SJSA1 (cell line): ENCODE data around the gene SVIP. TPM values are rescaled to one million over a fixed set of nuclear protein-coding genes. Genes with fewer than 3 reads are reported as not detected.

Experiments
- DNase-seq, 2 experiments: peaks; one replicate each; pipeline ENCODE4 v3.0.0-alpha.2; 2015 to 2020; ENCODE audit warnings: low spot score in 2 of 2, low read depth in 1 of 2
- H3K27ac ChIP-seq: fragments of 250-450 bp; sonication (Bioruptor Pico); 2 replicates; pipeline ENCODE4 v1.5.1; 2020; ENCODE audit warnings: mild to moderate bottlenecking, moderate library complexity
- H3K27me3 ChIP-seq: fragments of 250-450 bp; sonication (Bioruptor Pico); replicated peaks from 2 replicates; pipeline ENCODE4 v1.5.1; 2020; ENCODE audit warnings: mild to moderate bottlenecking, moderate library complexity
- H3K36me3 ChIP-seq: fragments of 250-450 bp; sonication (Bioruptor Pico); 2 replicates; pipeline ENCODE4 v1.5.1; 2020; ENCODE audit warnings: mild to moderate bottlenecking
- H3K4me1 ChIP-seq: fragments of 250-450 bp; sonication (Bioruptor Pico); replicated peaks from 2 replicates; pipeline ENCODE4 v1.6.1; 2021; ENCODE audit warnings: mild to moderate bottlenecking
- H3K4me3 ChIP-seq: fragments of 250-450 bp; sonication (Bioruptor Pico); 2 replicates; pipeline ENCODE4 v1.5.1; 2020; ENCODE audit warnings: mild to moderate bottlenecking
- H3K9me3 ChIP-seq: fragments of 250-450 bp; sonication (Bioruptor Pico); replicated peaks from 2 replicates; pipeline ENCODE4 v1.5.1; 2020; ENCODE audit warnings: mild to moderate bottlenecking
- total RNA-seq: library from RNA; depleted of rRNA; stranded (reverse); fragments of >200 nt; shearing (Covaris generic); gene quantifications from 2 replicates; pipeline ENCODE4 v1.2.3, GENCODE V29; 2014; rRNA removed

SVIP gene, protein sequence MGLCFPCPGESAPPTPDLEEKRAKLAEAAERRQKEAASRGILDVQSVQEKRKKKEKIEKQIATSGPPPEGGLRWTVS
- 9.9 and 14.2 TPM in 2 replicates for total RNA-seq

DNA sequence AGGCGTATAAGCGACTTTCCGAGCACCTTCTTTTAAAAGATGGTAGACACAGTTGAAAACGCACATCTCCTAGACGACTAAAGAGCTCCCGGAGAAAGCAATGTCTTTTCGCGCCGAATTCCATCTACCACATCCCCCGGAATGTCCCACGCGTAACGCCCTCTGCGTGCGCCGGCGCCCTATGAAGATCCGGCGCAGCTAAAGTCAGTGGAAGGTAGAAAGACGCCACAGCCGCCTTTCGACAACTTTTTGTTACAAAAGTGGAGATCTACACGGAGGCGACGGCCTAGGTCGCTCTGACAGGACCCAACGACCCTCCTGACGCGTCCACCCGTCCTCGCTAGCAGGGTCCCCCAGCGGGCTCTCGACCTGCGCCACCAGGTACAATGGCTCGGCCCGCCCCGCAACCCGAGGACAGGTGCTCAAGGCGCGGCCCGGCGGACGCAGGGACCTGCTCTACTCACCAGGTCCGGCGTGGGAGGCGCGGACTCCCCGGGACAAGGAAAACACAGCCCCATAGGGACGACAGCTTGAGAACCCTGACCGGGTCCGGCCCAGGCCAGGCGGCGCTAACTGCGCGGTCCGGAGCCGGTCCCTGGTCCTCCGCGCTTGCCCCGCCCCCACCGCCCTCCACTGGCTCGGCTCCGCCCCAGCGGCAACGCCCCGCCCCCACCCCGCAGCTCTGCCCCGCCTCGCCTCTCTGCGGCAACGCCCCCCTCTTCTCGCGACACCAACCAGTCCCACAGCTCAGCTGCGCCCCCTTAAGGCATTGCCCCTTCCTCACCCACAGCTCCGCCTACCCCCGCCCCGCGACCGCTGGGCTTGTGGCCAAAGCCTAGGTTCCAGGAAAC is at the start of gene SVIP:
TSS of gene SVIP (minus strand) at position 571 of the 851 bp plus-strand sequence. CDS start at position 518, 53 bp downstream.
- Histone ChIP-seq H3K9me3 (0 out of 2 replicates have a peak, but pooled peaks cover 2% of the 10 kb centered on the region), H3K36me3 (peaks cover 8% of the 10 kb centered on the region), H3K4me1 (peaks cover 5% of the 10 kb centered on the region; the same call in 1 of the 2 replicates), H3K4me3 (peak within 1 kb of the TSS; percentile 86), H3K27me3 (no peaks in the 10 kb centered on the region), H3K27ac (peak within 1 kb of the TSS; percentile 38)
- DNase-seq = peak; percentile 69 to 93

DNA sequence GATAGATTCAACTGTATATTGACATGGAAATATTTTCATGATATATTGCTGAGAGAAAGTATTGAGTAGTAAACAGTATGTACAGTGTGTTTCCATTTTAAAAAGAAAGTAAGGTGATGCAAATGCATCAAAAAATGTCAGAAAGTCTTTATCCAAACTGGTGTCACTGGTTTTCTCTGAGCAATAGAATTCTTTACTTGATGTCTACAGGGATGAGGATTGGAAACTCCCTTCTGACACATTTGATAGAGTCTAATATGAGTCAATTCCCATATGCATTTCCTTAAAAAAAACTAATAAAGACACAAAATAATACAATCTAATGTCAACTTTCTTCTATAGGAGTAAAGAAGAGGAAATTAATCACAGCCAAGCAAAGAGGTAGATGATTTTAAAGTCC is 49.0 kb upstream of the SVIP start:
- no peaks in the 10 kb centered on the region for H3K4me1 ChIP-seq
- no peak overlapping the region for H3K27ac ChIP-seq
- H3K36me3 ChIP-seq = no peaks in the 10 kb centered on the region
- H3K27me3 ChIP-seq = no peaks in the 10 kb centered on the region
- DNase-seq = no peak
- no peaks in the 10 kb centered on the region for H3K9me3 ChIP-seq
- H3K4me3 ChIP-seq = no peak overlapping the region

DNA sequence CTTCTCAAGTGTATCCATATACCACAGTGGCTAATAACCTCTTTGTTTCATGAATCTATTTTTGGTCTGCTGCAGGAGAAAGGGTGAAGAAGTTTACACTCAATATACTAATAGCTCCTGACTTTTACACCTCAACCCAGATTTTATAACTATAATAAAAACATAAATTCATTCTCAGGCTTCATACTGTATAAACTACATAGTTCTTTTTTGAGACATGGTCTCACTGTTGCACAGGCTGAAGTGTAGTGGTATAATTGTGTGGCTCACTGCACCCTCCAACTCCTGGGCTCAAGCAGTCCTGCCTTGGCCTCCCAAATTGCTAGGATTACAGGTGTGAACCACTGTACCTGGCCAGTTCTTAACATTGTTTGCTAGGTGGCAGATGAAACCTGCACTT is 48.4 kb upstream of the SVIP start:
- H3K9me3 ChIP-seq = no peaks in the 10 kb centered on the region
- H3K27ac ChIP-seq = no peak overlapping the region
- no peaks in the 10 kb centered on the region for H3K36me3 ChIP-seq
- H3K4me3 ChIP-seq = no peak overlapping the region
- H3K4me1 ChIP-seq = no peaks in the 10 kb centered on the region
- H3K27me3 ChIP-seq = no peaks in the 10 kb centered on the region
- DNase-seq = no peak

DNA sequence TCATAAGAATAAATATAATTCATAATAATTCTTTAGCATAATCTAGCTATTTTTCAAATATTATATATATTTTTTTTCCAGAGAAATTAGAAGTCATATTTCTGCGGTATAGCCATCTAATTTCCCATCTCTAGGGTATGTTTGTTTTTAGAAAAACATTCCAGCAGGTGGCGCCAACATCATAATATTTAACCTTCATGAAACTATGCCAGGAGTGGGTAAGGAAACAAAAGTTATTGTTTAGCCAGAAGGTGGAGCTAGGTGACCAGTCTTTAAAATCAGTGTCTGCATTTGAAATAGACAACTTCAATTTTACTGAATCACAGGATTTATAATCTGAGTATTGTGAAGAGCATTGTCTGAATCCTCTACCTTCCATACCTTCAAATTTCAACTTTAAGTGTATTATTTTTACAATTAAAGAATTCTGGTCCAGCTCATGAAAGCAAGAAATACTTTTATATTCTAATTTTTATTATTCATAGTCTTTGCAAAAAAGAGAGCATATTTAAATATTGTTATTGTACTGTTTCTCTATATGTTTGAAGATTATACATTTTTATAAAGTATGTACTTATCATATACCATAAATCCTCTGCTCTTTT is 46.4 kb upstream of the SVIP start:
- Histone ChIP-seq H3K27me3 (no peaks in the 10 kb centered on the region), H3K4me1 (no peaks in the 10 kb centered on the region), H3K9me3 (no peaks in the 10 kb centered on the region), H3K4me3 (no peak overlapping the region), H3K36me3 (no peaks in the 10 kb centered on the region), H3K27ac (no peak overlapping the region)
- peak; percentile 48 to 65 for DNase-seq

DNA sequence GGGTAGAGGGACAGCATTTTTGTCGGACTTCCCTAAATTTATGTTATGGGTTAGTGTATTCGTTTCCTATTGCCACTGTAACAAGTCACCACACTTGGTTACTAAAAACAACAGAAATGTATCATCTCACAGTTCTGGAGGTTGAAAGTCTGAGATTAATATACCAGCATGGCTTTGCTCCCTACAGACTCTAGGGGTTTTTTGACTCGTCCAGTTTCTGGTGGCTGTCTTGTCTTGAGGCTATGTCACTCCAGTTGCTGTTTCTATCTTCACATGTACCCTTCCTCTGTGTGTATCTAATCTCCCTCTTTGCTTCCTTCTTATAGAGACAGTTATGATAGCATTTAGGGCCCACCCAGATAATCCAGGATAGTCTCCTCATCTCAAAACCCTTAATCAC is 39.7 kb upstream of the SVIP start:
- Histone ChIP-seq H3K4me1 (no peaks in the 10 kb centered on the region), H3K36me3 (no peaks in the 10 kb centered on the region), H3K27ac (no peak overlapping the region), H3K4me3 (no peak overlapping the region), H3K9me3 (no peaks in the 10 kb centered on the region), H3K27me3 (no peaks in the 10 kb centered on the region)
- no peak for DNase-seq

DNA sequence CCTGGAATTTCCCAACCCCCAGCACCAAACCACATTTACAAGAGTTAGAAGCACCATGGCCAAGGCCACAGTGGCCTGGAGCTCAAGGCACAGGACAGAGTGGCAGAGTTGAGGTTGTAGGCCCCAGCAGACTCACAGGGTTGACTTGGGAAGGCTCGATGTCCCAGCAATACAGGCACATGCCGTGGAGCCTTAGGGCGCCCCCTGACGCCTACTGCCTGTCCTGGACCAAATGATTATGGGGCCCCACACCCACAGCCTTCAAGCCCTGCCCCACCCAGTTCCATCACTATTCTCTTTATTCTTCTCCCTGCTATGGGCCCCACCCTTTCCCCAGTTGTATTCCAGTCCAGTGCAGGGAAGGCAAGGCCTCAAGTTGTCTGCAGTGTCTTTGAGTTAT is 30.6 kb upstream of the SVIP start, which contains the start of gene CCDC179:
TSS of gene CCDC179 (minus strand) at position 234 of the 400 bp plus-strand sequence. CDS start at position 181, 53 bp downstream.
- Histone ChIP-seq H3K36me3 (no peaks in the 10 kb centered on the region), H3K4me1 (no peaks in the 10 kb centered on the region), H3K4me3 (no peak within 1 kb of the TSS), H3K27me3 (no peaks in the 10 kb centered on the region), H3K27ac (no peak within 1 kb of the TSS), H3K9me3 (no peaks in the 10 kb centered on the region)
- DNase-seq = no peak

DNA sequence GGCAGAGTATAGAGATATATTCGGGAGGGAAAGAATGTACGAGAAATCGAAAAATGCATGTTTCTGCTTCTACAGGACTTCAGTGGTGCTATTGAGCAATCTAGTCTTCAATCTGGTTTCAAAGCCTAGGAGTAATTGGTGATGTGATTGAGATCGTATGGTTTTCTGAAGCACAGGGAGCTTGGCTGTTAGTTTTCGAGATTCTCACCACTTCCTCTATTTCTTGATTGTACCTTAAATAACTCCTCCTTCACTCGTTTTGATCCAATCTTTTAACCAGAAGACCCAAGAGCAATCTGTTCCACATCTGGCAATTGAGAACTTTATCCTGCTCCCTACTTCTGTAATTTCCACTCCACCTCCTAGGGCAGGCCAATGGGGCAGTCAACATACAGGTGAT is 30.2 kb upstream of the SVIP start:
- Histone ChIP-seq H3K27ac (no peak overlapping the region), H3K9me3 (no peaks in the 10 kb centered on the region), H3K36me3 (no peaks in the 10 kb centered on the region), H3K4me3 (no peak overlapping the region), H3K27me3 (no peaks in the 10 kb centered on the region), H3K4me1 (no peaks in the 10 kb centered on the region)
- DNase-seq = no peak

DNA sequence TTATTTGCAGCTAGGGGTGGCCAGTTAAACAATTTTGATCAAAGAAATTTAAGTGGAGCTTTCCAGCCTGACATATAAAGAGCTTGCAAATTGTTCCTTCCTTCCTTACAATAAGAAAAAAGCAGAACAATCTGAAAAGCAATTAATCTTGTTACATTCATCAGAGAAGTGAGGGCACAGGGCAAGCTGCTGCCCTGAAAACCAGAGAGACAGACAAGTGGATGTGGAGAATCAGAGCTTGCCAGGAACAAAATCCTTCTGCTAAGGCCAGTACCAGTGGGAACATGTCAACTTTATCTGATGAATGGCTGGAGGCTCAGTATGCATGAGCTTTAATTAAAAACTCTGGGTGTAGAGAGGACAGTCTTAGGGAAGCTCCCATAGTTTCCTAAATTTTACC is 21.9 kb upstream of the SVIP start:
- no peaks in the 10 kb centered on the region for H3K36me3 ChIP-seq

DNA sequence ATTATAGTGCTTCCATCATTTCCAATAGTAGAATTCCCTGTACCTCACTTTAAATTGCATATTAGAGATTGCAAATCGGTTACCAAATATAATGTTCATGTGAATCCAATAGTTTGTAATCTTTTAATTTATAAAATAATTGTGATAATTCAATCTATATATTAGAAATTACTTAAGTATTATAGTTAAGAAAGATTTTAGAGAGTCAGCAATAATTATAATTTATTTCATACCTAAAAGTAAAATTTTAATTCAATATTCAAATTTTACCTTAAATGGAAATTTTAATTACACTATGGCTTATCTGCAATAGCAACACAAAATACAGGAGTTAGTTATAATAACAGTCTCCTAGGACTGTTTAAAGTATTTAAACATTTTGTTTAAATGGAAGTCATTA is 17.1 kb upstream of the SVIP start:
- DNase-seq = no peak
- no peaks in the 10 kb centered on the region for H3K9me3 ChIP-seq
- H3K27me3 ChIP-seq = no peaks in the 10 kb centered on the region
- no peak overlapping the region for H3K4me3 ChIP-seq
- no peaks in the 10 kb centered on the region for H3K36me3 ChIP-seq
- H3K4me1 ChIP-seq = no peaks in the 10 kb centered on the region
- H3K27ac ChIP-seq = no peak overlapping the region

More for the DNA sequence above, 21.9 kb upstream of the SVIP start:
- Histone ChIP-seq H3K4me3 (no peak overlapping the region), H3K27ac (no peak overlapping the region), H3K27me3 (no peaks in the 10 kb centered on the region), H3K4me1 (no peaks in the 10 kb centered on the region), H3K9me3 (no peaks in the 10 kb centered on the region)
- DNase-seq = no peak

DNA sequence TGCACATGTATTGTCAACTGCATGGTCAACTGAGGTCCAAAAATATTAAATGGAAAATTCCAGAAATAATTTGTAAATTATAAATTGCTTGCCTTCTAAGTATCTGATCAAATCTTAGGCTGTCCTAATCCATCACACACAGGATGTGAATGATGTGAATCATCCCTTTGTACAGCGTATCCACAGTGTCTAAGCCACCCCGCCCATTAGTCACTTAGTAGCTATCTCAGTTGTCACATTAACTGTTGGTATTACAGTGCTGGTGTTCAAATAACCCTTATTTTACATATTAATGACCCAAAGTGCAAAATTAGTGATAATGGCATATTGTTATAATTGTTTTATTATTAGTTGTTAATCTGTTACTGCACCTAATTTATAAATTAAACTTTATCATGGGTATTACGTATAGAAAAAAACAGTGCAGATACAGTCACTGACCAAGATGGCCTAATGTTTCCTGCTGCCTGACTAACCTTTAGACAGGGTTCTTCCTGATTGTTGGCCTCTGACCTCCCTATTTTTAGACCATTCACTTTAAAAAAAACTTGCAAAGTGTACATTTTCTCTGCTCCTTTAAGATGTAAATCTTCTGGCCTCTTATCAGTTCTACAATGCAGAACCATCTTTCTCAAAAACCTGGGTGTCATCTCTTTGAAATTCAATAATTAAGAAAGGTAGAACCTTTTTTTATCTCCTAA is 2.9 kb upstream of the SVIP start:
- peaks cover 5% of the 10 kb centered on the region; the same call in 1 of the 2 replicates for H3K4me1 ChIP-seq
- no peak for DNase-seq
- H3K36me3 ChIP-seq = no peaks in the 10 kb centered on the region

DNA sequence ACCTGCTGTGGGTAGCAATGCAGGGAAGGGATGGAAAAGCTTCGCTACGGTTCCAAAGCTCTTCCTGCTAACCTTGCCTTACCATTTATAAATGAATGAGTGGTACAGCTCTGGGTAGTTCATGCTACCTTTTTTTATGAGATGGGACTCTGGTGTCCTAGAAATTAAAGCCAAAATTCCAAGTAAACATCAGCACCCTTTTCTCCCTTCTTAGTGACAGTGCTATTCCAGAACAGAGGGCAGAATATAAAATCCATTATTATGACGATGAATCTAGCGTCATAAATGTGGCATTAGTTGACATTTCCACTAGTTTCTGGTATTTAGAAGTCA is 447 bp upstream of the SVIP start:
- Histone ChIP-seq H3K27me3 (no peaks in the 10 kb centered on the region), H3K36me3 (peaks cover 8% of the 10 kb centered on the region), H3K4me3 (peak overlapping the region; percentile 86), H3K4me1 (peaks cover 5% of the 10 kb centered on the region; the same call in 1 of the 2 replicates), H3K9me3 (0 out of 2 replicates have a peak, but pooled peaks cover 2% of the 10 kb centered on the region), H3K27ac (no peak overlapping the region)
- no peak for DNase-seq

More for the DNA sequence above, 2.9 kb upstream of the SVIP start:
- Histone ChIP-seq H3K4me3 (no peak overlapping the region), H3K27me3 (no peaks in the 10 kb centered on the region), H3K27ac (no peak overlapping the region), H3K9me3 (0 out of 2 replicates have a peak, but pooled peaks cover 2% of the 10 kb centered on the region)

DNA sequence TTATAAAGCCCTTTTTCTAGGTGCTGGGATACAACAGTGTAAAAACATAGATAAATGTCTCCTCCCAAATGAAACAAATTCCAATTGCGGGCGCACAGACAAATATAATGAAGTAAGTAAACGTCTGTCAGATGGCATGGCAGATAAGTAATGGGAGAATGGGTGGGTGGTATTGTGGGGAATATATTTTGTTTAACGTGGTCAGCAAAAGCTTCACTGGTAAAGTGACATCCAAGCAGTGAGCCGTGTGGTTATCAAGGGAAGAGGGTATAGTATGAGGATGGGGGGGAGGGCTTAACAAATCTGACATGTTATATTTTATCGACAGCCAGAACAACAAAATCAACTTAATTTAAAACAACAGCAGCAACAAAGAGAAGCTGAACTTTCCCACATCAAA is 1.2 kb downstream of the SVIP start:
- no peaks in the 10 kb centered on the region for H3K27me3 ChIP-seq
- H3K4me3 ChIP-seq = peak overlapping the region; percentile 86

DNA sequence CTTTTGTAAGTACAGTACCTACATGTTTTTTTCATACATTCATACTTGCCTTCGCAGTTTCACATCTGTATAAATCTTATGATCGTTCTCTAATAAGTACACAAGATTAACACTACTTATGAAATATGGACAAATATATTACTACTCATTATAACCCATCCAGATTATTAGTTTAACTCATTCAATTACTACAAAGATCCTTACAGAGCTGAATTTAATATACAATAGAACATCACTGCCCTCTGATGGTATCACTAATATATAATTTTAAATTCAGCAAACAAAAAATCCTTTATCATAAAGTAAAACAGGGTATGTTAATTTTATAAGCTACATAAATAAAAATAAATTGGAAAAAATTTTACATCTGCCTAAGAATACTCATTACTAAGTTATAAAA is 7.4 kb downstream of the SVIP start:
- no peak for DNase-seq
- no peaks in the 10 kb centered on the region for H3K27me3 ChIP-seq
- H3K4me1 ChIP-seq = no peaks in the 10 kb centered on the region
- H3K27ac ChIP-seq = no peak overlapping the region
- H3K4me3 ChIP-seq = no peak overlapping the region
- no peaks in the 10 kb centered on the region for H3K9me3 ChIP-seq
- H3K36me3 ChIP-seq = peaks cover 15% of the 10 kb centered on the region

More for the DNA sequence above, 1.2 kb downstream of the SVIP start:
- Histone ChIP-seq H3K4me1 (peaks cover 5% of the 10 kb centered on the region; the same call in 1 of the 2 replicates), H3K9me3 (0 out of 2 replicates have a peak, but pooled peaks cover 2% of the 10 kb centered on the region), H3K27ac (no peak overlapping the region), H3K36me3 (peaks cover 8% of the 10 kb centered on the region)
- peak in 1 of 2 experiments; percentile 2 for DNase-seq
